Spleen (tissue), 11 donors: ENCODE data around the gene COPS8. TPM values are rescaled to one million over a fixed set of nuclear protein-coding genes. Genes with fewer than 3 reads are reported as not detected.
A peak's percentile ranks its signal among the peaks of the same experiment; 100 is the strongest.

Experiments used
- DNase-seq: peaks from one replicate; pipeline ENCODE4 v3.0.0-alpha.2; 2020
- H3K27ac ChIP-seq, 8 donors: fragments of 200-600 bp; sonication (generic) in 7 of 8; 1 replicate in 4 of 8; 2 replicates in 4 of 8; pipeline versions ENCODE4 v1.5.0 to v1.8.0; 2016 to 2021; ENCODE audit warnings: inconsistent platforms in 4 of 8, mild to moderate bottlenecking in 4 of 8, moderate library complexity in 1 of 8
- H3K27me3 ChIP-seq, 7 donors: fragments of 200-600 bp; sonication (generic) in 6 of 7; replicated peaks in 1 of 7; 1 replicate in 4 of 7; 2 replicates in 3 of 7; pipeline versions ENCODE4 v1.5.0 to v1.8.0; 2016 to 2021; ENCODE audit warnings: inconsistent platforms in 3 of 7, mild to moderate bottlenecking in 1 of 7
- H3K36me3 ChIP-seq, 6 donors: fragments of 200-600 bp; sonication (generic) in 5 of 6; 1 replicate in 4 of 6; 2 replicates in 2 of 6; pipeline versions ENCODE4 v1.5.0 to v1.8.0; 2016 to 2021; ENCODE audit warnings: inconsistent platforms in 2 of 6
- H3K4me1 ChIP-seq, 6 donors: fragments of 200-600 bp; sonication (generic) in 5 of 6; 1 replicate in 3 of 6; 2 replicates in 3 of 6; pipeline versions ENCODE4 v1.5.0 to v1.8.0; 2016 to 2021; ENCODE audit warnings: inconsistent platforms in 3 of 6
- H3K4me3 ChIP-seq, 8 donors: fragments of 200-600 bp; sonication (generic) in 7 of 8; 1 replicate in 4 of 8; 2 replicates in 4 of 8; pipeline versions ENCODE4 v1.5.0 to v1.8.0; 2016 to 2021; ENCODE audit warnings: inconsistent platforms in 4 of 8, mild to moderate bottlenecking in 4 of 8, moderate library complexity in 2 of 8
- H3K9me3 ChIP-seq, 8 donors: fragments of 200-600 bp; sonication (generic) in 7 of 8; 1 replicate in 4 of 8; 2 replicates in 4 of 8; pipeline versions ENCODE4 v1.5.0 to v1.8.0; 2016 to 2021; ENCODE audit warnings: inconsistent platforms in 4 of 8
- POLR2A ChIP-seq, 3 donors: fragments of 450-650 bp; IDR thresholded peaks; one replicate each; pipeline ENCODE4 v1.5.1; 2017; ENCODE audit warnings: antibody characterized with exemption in 3 of 3, mild to moderate bottlenecking in 1 of 3
- POLR2AphosphoS5 ChIP-seq, 3 donors: sonication (generic); formaldehyde crosslinking; IDR thresholded peaks; one replicate each; pipeline ENCODE4 v1.5.1; 2017; ENCODE audit warnings: antibody characterized with exemption in 3 of 3
- WGBS, 5 donors: extraction: QIAGEN DNeasy Blood & Tissue Kit in 3 of 5; methylation state at CpG; one replicate each; pipeline versions ENCODE4 v1.1.5 to v1.1.7; 2013 to 2018; 5-methylcytosine and 5-hydroxymethylcytosine counted together
- intact Hi-C: fragments of 100-400 bp; cut with DNase I; formaldehyde crosslinking; loops from one replicate; pipeline ENCODE4 v1.15.0; 2023; ENCODE audit warnings: low total_unique reads
- polyA plus RNA-seq, 3 donors: library from polyadenylated mRNA; stranded (reverse); fragments of 200-250 nt; gene quantifications; one replicate each; pipeline ENCODE4 v1.2.1, GENCODE V29; 2013
- total RNA-seq, 7 donors: library from RNA; depleted of rRNA in 3 of 7; stranded (reverse); fragments of >200 nt in 3 of 7; fragmentation: NEBNext Ultra II Directional in 4 of 7; extraction: Animal tissue kit (Norgen Biotek cat#: 25700) in 4 of 7; gene quantifications; one replicate each; pipeline versions ENCODE4 v1.1.0 to v1.2.1, GENCODE V29; 2016 to 2021
- TF ChIP-seq, protein P1 (sequence below), 11 experiments: fragments of 200-600 bp in 7 of 11; fragments of 450-650 bp in 4 of 11; sonication (generic) in 4 of 11; IDR thresholded peaks in 8 of 11; conservative IDR thresholded peaks in 3 of 11; 1 replicate in 7 of 11; 2 replicates in 4 of 11; pipeline versions ENCODE4 v1.4.0 to v1.8.0; 2016 to 2021; ENCODE audit warnings: antibody characterized with exemption in 11 of 11, inconsistent platforms in 4 of 11, mild to moderate bottlenecking in 1 of 11
- donor health status: healthy with polysubstance abuse.
- donor health status: DM: no; HTN: no; CAD: no; lungs with moderate emphysema.
- donor health status: DM: no; HTN: no; CAD: no.
- donor health status: Bipolar disorder and iron deficiency.
- donor health status: healthy.
- donor health status: DM: no; HTN: no; CAD: no.
- donor health status: DM: yes; HTN: yes; CAD: no.

The COPS8 gene
- total and polyA plus RNA-seq, 10 donors, result 21.3 to 67.9 (median 31.5) TPM

- 93 to 98% (median 95%) methylated on average over 8 of the region's 8 CpGs for WGBS, 5 donors
- peak overlapping the region in 3 of 8 donors; percentile 80 to 93 (median 89) for H3K4me3 ChIP-seq
- H3K27ac ChIP-seq, result no peak overlapping the region
Measured at GRCh38 chr2:237084444-237084843, 1.2 kb upstream of the COPS8 start.

GRCh38 chr2:237090906-237091305 is 5.2 kb downstream of the COPS8 start:
- H3K4me1 ChIP-seq, result peaks cover 14 to 62% (median 31%) of the 10 kb centered on the region in 6 donors
- H3K27me3 ChIP-seq, result no peaks in the 10 kb centered on the region
- H3K9me3 ChIP-seq, result no peaks in the 10 kb centered on the region
- H3K36me3 ChIP-seq, result peaks cover 0 to 85% (median 40%) of the 10 kb centered on the region in 6 donors
- TF ChIP-seq, protein P1, sequence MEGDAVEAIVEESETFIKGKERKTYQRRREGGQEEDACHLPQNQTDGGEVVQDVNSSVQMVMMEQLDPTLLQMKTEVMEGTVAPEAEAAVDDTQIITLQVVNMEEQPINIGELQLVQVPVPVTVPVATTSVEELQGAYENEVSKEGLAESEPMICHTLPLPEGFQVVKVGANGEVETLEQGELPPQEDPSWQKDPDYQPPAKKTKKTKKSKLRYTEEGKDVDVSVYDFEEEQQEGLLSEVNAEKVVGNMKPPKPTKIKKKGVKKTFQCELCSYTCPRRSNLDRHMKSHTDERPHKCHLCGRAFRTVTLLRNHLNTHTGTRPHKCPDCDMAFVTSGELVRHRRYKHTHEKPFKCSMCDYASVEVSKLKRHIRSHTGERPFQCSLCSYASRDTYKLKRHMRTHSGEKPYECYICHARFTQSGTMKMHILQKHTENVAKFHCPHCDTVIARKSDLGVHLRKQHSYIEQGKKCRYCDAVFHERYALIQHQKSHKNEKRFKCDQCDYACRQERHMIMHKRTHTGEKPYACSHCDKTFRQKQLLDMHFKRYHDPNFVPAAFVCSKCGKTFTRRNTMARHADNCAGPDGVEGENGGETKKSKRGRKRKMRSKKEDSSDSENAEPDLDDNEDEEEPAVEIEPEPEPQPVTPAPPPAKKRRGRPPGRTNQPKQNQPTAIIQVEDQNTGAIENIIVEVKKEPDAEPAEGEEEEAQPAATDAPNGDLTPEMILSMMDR (IDR thresholded peaks at IDR 0.05 in 8 of 11, conservative IDR thresholded peaks at IDR 0.05 in 3 of 11), result no peak
- TF ChIP-seq POLR2A (IDR thresholded peaks at IDR 0.05), result no peak
- TF ChIP-seq POLR2AphosphoS5 (IDR thresholded peaks at IDR 0.05), result no peak
- DNase-seq, result no peak
- 89 to 96% (median 95%) methylated on average over 13 of the region's 13 CpGs for WGBS, 5 donors
- H3K27ac ChIP-seq, result no peak overlapping the region
- intact Hi-C loops, result no loop called here
- no peak overlapping the region for H3K4me3 ChIP-seq

More at GRCh38 chr2:237084444-237084843, 1.2 kb upstream of the COPS8 start:
- H3K36me3 ChIP-seq, result peaks cover 0 to 20% (median 4%) of the 10 kb centered on the region in 6 donors
- no peaks in the 10 kb centered on the region for H3K9me3 ChIP-seq
- H3K27me3 ChIP-seq, result no peaks in the 10 kb centered on the region
- DNase-seq, result no peak
- no peak for TF ChIP-seq POLR2A (IDR thresholded peaks at IDR 0.05)
- TF ChIP-seq, protein P1 (IDR thresholded peaks at IDR 0.05 in 8 of 11, conservative IDR thresholded peaks at IDR 0.05 in 3 of 11), result no peak
- no peak for TF ChIP-seq POLR2AphosphoS5 (IDR thresholded peaks at IDR 0.05)
- intact Hi-C loops, result no loop called here
- peaks cover 10 to 48% (median 29%) of the 10 kb centered on the region in 6 donors for H3K4me1 ChIP-seq

GRCh38 chr2:237091779-237092436 is 6.2 kb downstream of the COPS8 start:
- peaks cover 8 to 52% (median 22%) of the 10 kb centered on the region in 6 donors for H3K4me1 ChIP-seq
- no peaks in the 10 kb centered on the region for H3K27me3 ChIP-seq
- no peak overlapping the region for H3K4me3 ChIP-seq
- peaks cover 0 to 95% (median 50%) of the 10 kb centered on the region in 6 donors for H3K36me3 ChIP-seq
- WGBS, 5 donors, result 79 to 86% (median 82%) methylated on average over 7 of the region's 7 CpGs
- peak overlapping the region in 1 of 8 donors; percentile 32 for H3K27ac ChIP-seq
- no peaks in the 10 kb centered on the region for H3K9me3 ChIP-seq
- no peak for DNase-seq
- intact Hi-C loops, result no loop called here
- TF ChIP-seq, protein P1 (IDR thresholded peaks at IDR 0.05 in 8 of 11, conservative IDR thresholded peaks at IDR 0.05 in 3 of 11), result no peak
- TF ChIP-seq POLR2A (IDR thresholded peaks at IDR 0.05) (no peak), POLR2AphosphoS5 (IDR thresholded peaks at IDR 0.05) (no peak)

GRCh38 chr2:237092506-237092905 is 6.8 kb downstream of the COPS8 start:
- Histone ChIP-seq H3K27me3 (no peaks in the 10 kb centered on the region), H3K9me3 (no peaks in the 10 kb centered on the region), H3K4me1 (peaks cover 3 to 46% (median 16%) of the 10 kb centered on the region in 6 donors), H3K4me3 (no peak overlapping the region), H3K36me3 (peaks cover 0 to 100% (median 56%) of the 10 kb centered on the region in 6 donors), H3K27ac (no peak overlapping the region)
- WGBS, 5 donors, result 81 to 86% (median 84%) methylated on average over 5 of the region's 5 CpGs
- intact Hi-C loops, result no loop called here
- TF ChIP-seq POLR2A (IDR thresholded peaks at IDR 0.05) (no peak), POLR2AphosphoS5 (IDR thresholded peaks at IDR 0.05) (no peak)
- TF ChIP-seq, protein P1 (IDR thresholded peaks at IDR 0.05 in 8 of 11, conservative IDR thresholded peaks at IDR 0.05 in 3 of 11), result no peak
- DNase-seq, result no peak
